ENCODE data around the gene AKAP14.
"Not testable (repeated sequence)": the region's sequence is repeated elsewhere in the genome, so short reads cannot be mapped to it uniquely, and the experiment has no call there.

The AKAP14 gene

DNA sequence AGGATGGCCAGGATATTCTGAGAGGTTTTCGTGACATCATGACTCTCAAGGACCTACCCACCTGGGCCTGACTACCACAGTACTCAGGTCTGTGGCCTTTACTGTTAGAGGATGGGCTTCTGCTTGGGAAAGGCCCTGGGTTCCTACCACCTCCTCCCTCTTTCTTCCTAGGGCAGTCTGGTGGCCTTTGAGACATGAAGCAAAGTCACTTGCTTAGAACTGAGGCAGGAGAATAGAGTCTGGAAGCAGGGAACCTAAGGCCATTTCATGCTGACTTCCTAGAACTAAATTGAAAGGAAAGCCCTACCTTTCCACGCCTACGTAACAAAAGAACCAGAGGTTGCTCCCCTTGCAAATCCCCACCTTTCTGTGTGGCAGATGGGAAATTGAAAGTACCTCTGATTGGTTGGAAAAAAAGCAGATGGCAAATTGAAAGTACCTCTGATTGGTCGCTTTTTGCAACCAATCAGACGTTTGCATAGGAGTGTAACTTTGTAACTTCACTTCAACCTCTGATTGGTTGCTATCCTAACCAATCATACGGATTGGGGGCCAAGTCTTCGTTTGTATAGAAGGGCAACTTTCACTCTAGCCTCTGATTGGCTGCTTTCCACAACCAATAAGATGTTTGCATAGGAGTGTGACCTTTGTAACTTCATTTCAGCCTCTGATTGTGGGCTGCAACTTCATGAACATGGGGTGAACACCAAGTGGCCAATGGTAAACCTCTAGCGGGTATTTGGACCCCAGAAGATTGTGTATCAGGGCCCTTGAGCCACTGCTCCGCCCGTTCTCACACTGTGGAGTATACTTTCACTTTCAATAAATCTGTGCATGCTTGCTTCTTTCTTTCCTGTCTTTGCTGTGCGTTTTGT is 9.9 kb upstream of the AKAP14 start:
- Histone ChIP-seq H3K4me3 (ENCODE audit: low read length in 2 of 2) (peak overlapping the region in 1 of 2 donors; percentile 8), H3K36me3 (ENCODE audit: control insufficient read depth in 2 of 2, insufficient read depth in 2 of 2, low read length in 2 of 2) (no peaks in the 10 kb centered on the region), H3K9me3 (ENCODE audit: control insufficient read depth in 2 of 2, low read length in 2 of 2) (no peaks in the 10 kb centered on the region), H3K4me1 (ENCODE audit: control insufficient read depth, insufficient read depth, low read length) (no peaks in the 10 kb centered on the region), H3K27me3 (ENCODE audit: control insufficient read depth in 1 of 2, insufficient read depth in 2 of 2, low read length in 2 of 2) (peaks cover 0 to 5% of the 10 kb centered on the region in 2 donors), H3K9ac (ENCODE audit: low read length in 2 of 2) (no peak overlapping the region), H3K27ac (ENCODE audit: low read length) (no peak overlapping the region)

DNA sequence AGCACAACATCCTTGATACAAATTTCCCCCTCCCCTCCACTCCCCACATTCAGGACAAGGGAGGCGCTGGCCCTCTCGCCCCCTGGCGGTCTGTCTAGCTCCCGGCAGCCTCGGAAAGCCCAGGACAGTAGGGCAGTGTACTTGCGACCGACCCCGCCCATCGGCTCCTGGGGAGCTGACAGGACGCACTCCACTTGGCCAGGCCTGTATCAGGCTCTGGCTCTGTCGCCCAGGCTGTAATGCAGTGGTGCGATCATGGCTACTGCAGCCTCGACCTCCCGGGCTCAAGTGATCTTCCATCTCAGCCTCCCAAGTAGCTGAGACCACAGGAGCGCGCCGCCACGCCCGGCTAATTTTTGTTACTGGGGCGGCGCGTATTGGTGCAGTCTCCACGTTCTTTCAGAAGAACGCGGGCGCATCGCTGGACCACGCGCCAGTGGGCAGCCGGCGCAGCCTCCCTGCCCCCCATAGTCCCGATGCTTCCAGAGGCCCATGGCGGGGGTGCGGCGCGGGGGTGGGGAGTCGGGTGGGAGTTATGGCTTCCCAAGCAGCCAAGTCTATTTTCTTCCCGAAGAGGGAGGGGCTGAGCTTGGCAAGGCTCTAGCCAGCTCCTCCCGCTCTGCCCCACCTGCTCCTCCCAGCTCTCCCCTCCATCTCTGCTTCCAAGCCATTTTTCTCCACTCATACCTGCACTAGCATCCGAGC is 7.8 kb upstream of the AKAP14 start:
- Histone ChIP-seq H3K9me3 (ENCODE audit: control insufficient read depth in 2 of 2, low read length in 2 of 2) (no peaks in the 10 kb centered on the region), H3K36me3 (ENCODE audit: control insufficient read depth in 2 of 2, insufficient read depth in 2 of 2, low read length in 2 of 2) (no peaks in the 10 kb centered on the region), H3K9ac (ENCODE audit: low read length in 2 of 2) (no peak overlapping the region), H3K4me1 (ENCODE audit: control insufficient read depth, insufficient read depth, low read length) (no peaks in the 10 kb centered on the region), H3K27me3 (ENCODE audit: control insufficient read depth in 1 of 2, insufficient read depth in 2 of 2, low read length in 2 of 2) (peaks cover 0 to 2% of the 10 kb centered on the region in 2 donors), H3K4me3 (ENCODE audit: low read length in 2 of 2) (peak overlapping the region in 1 of 2 donors; percentile 49), H3K27ac (ENCODE audit: low read length) (no peak overlapping the region)

- H3K4me1 ChIP-seq (ENCODE audit: control insufficient read depth, insufficient read depth, low read length); H3K9me3 ChIP-seq (ENCODE audit: control insufficient read depth in 2 of 2, low read length in 2 of 2); H3K36me3 ChIP-seq (ENCODE audit: control insufficient read depth in 2 of 2, insufficient read depth in 2 of 2, low read length in 2 of 2); H3K9ac ChIP-seq (ENCODE audit: low read length in 2 of 2); H3K4me3 ChIP-seq (ENCODE audit: low read length in 2 of 2); H3K27me3 ChIP-seq (ENCODE audit: control insufficient read depth in 1 of 2, insufficient read depth in 2 of 2, low read length in 2 of 2); H3K27ac ChIP-seq (ENCODE audit: low read length): not testable (repeated sequence)
These were observed 5.1 kb upstream of the AKAP14 start for GRCh38 chrX:119890626-119891025.

- H3K36me3 ChIP-seq (ENCODE audit: control insufficient read depth in 2 of 2, insufficient read depth in 2 of 2, low read length in 2 of 2); H3K4me1 ChIP-seq (ENCODE audit: control insufficient read depth, insufficient read depth, low read length); H3K27me3 ChIP-seq (ENCODE audit: control insufficient read depth in 1 of 2, insufficient read depth in 2 of 2, low read length in 2 of 2); H3K4me3 ChIP-seq (ENCODE audit: low read length in 2 of 2); H3K9ac ChIP-seq (ENCODE audit: low read length in 2 of 2); H3K9me3 ChIP-seq (ENCODE audit: control insufficient read depth in 2 of 2, low read length in 2 of 2); H3K27ac ChIP-seq (ENCODE audit: low read length): not testable (repeated sequence)
These were observed 3.6 kb upstream of the AKAP14 start for GRCh38 chrX:119891961-119892692.

- no peak overlapping the region for H3K4me3 ChIP-seq (ENCODE audit: low read length in 2 of 2)
- H3K4me1 ChIP-seq (ENCODE audit: control insufficient read depth, insufficient read depth, low read length): no peaks in the 10 kb centered on the region
- no peaks in the 10 kb centered on the region for H3K9me3 ChIP-seq (ENCODE audit: control insufficient read depth in 2 of 2, low read length in 2 of 2)
- H3K27ac ChIP-seq (ENCODE audit: low read length): no peak overlapping the region
- H3K27me3 ChIP-seq (ENCODE audit: control insufficient read depth in 1 of 2, insufficient read depth in 2 of 2, low read length in 2 of 2): peaks cover 0 to 2% of the 10 kb centered on the region in 2 donors
- H3K36me3 ChIP-seq (ENCODE audit: control insufficient read depth in 2 of 2, insufficient read depth in 2 of 2, low read length in 2 of 2): no peaks in the 10 kb centered on the region
- no peak overlapping the region for H3K9ac ChIP-seq (ENCODE audit: low read length in 2 of 2)
These were observed 3.4 kb downstream of the AKAP14 start for GRCh38 chrX:119899125-119899524.

DNA sequence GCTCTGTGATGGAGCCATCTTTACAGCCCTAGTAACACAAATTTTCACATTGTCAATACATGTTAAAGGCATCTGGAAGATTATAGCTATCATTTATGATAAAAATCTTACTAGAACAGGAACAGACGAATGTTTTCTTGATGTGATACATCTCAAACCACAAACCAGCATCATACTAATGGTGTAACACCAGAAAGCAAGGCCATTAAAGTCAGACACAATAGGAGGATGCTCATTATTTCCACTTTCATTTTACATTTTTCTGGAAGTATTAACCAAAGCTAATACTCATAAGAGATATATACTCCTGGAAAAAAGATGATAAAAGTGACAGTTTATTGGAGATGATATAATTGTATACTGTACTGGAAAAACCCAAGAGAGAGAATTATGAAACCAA is 5.3 kb downstream of the AKAP14 start:
- no peaks in the 10 kb centered on the region for H3K36me3 ChIP-seq (ENCODE audit: control insufficient read depth in 2 of 2, insufficient read depth in 2 of 2, low read length in 2 of 2)
- no peaks in the 10 kb centered on the region for H3K9me3 ChIP-seq (ENCODE audit: control insufficient read depth in 2 of 2, low read length in 2 of 2)
- H3K4me3 ChIP-seq (ENCODE audit: low read length in 2 of 2): no peak overlapping the region
- H3K9ac ChIP-seq (ENCODE audit: low read length in 2 of 2): no peak overlapping the region
- no peak overlapping the region for H3K27ac ChIP-seq (ENCODE audit: low read length)
- H3K4me1 ChIP-seq (ENCODE audit: control insufficient read depth, insufficient read depth, low read length): no peaks in the 10 kb centered on the region
- no peaks in the 10 kb centered on the region for H3K27me3 ChIP-seq (ENCODE audit: control insufficient read depth in 1 of 2, insufficient read depth in 2 of 2, low read length in 2 of 2)

- Histone ChIP-seq H3K4me1 (ENCODE audit: control insufficient read depth, insufficient read depth, low read length) (no peaks in the 10 kb centered on the region), H3K27ac (ENCODE audit: low read length) (no peak overlapping the region), H3K9ac (ENCODE audit: low read length in 2 of 2) (no peak overlapping the region), H3K9me3 (ENCODE audit: control insufficient read depth in 2 of 2, low read length in 2 of 2) (no peaks in the 10 kb centered on the region), H3K4me3 (ENCODE audit: low read length in 2 of 2) (no peak overlapping the region), H3K36me3 (ENCODE audit: control insufficient read depth in 2 of 2, insufficient read depth in 2 of 2, low read length in 2 of 2) (no peaks in the 10 kb centered on the region), H3K27me3 (ENCODE audit: control insufficient read depth in 1 of 2, insufficient read depth in 2 of 2, low read length in 2 of 2) (no peaks in the 10 kb centered on the region)
These were observed 20.6 kb downstream of the AKAP14 start for GRCh38 chrX:119916310-119916709.

- no peaks in the 10 kb centered on the region for H3K27me3 ChIP-seq (ENCODE audit: control insufficient read depth in 1 of 2, insufficient read depth in 2 of 2, low read length in 2 of 2)
- no peaks in the 10 kb centered on the region for H3K4me1 ChIP-seq (ENCODE audit: control insufficient read depth, insufficient read depth, low read length)
- H3K27ac ChIP-seq (ENCODE audit: low read length): no peak overlapping the region
- no peak overlapping the region for H3K9ac ChIP-seq (ENCODE audit: low read length in 2 of 2)
- no peaks in the 10 kb centered on the region for H3K9me3 ChIP-seq (ENCODE audit: control insufficient read depth in 2 of 2, low read length in 2 of 2)
- no peaks in the 10 kb centered on the region for H3K36me3 ChIP-seq (ENCODE audit: control insufficient read depth in 2 of 2, insufficient read depth in 2 of 2, low read length in 2 of 2)
- H3K4me3 ChIP-seq (ENCODE audit: low read length in 2 of 2): no peak overlapping the region
These were observed 22.2 kb downstream of the AKAP14 start for GRCh38 chrX:119917877-119918276.

- no peaks in the 10 kb centered on the region for H3K27me3 ChIP-seq (ENCODE audit: control insufficient read depth in 1 of 2, insufficient read depth in 2 of 2, low read length in 2 of 2)
- no peak overlapping the region for H3K4me3 ChIP-seq (ENCODE audit: low read length in 2 of 2)
- no peaks in the 10 kb centered on the region for H3K4me1 ChIP-seq (ENCODE audit: control insufficient read depth, insufficient read depth, low read length)
- no peak overlapping the region for H3K9ac ChIP-seq (ENCODE audit: low read length in 2 of 2)
- H3K9me3 ChIP-seq (ENCODE audit: control insufficient read depth in 2 of 2, low read length in 2 of 2): no peaks in the 10 kb centered on the region
- H3K36me3 ChIP-seq (ENCODE audit: control insufficient read depth in 2 of 2, insufficient read depth in 2 of 2, low read length in 2 of 2): no peaks in the 10 kb centered on the region
- no peak overlapping the region for H3K27ac ChIP-seq (ENCODE audit: low read length)
These were observed 24.3 kb downstream of the AKAP14 start for GRCh38 chrX:119919835-119920585.

DNA sequence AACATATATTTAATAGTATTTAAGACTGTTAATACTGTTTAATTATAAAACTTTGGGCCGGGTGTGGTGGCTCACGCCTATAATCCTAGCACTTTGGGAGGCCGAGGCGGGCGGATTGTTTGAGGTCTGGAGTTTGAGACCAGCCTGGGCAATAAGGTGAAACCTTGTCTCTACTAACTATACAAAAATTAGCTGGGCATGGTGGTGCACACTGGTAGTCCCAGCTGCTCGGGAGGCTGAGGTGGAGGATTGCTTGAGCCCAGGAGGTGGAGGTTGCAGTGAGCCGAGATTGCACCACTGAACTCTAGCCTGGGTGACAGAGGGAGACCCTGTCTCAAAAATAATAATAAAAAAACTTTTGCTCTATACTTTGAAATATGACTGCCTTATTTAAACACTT is 26.7 kb downstream of the AKAP14 start:
- H3K27me3 ChIP-seq (ENCODE audit: control insufficient read depth in 1 of 2, insufficient read depth in 2 of 2, low read length in 2 of 2); H3K4me3 ChIP-seq (ENCODE audit: low read length in 2 of 2); H3K4me1 ChIP-seq (ENCODE audit: control insufficient read depth, insufficient read depth, low read length); H3K36me3 ChIP-seq (ENCODE audit: control insufficient read depth in 2 of 2, insufficient read depth in 2 of 2, low read length in 2 of 2); H3K9me3 ChIP-seq (ENCODE audit: control insufficient read depth in 2 of 2, low read length in 2 of 2); H3K9ac ChIP-seq (ENCODE audit: low read length in 2 of 2); H3K27ac ChIP-seq (ENCODE audit: low read length): not testable (repeated sequence)

All from stomach smooth muscle (tissue), 2 donors.